ENCODE results near the gene RARB.

RARB gene

DNA sequence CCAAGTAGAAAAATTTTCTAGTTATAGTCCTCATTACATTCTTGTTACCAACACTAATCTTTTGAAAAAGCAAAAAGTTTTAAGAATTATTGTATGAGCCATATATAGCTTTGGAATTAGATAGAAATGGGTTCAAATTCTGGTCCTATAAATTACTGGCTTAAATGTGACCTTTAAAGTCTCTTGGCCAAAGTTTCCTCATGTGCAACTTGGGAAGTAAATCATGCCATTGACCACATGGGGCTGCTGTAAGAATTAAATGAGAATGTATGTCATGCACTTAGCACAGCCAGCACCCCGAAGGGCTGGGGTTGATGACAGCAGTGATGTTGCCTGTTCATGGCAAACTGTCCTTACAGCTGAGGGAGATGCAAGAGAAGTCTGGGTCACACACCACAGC, 128.4 kb downstream of the RARB start:
- Mint-ChIP-seq H3K4me3 (no peak overlapping the region), H3K27me3 (ENCODE audit: low read depth) (no peaks in the 10 kb centered on the region), H3K27ac (peak overlapping the region in 2 of 3 experiments; percentile 41 to 87), H3K4me1 (peaks cover 34% of the 10 kb centered on the region), H3K36me3 (ENCODE audit: low read depth) (peaks cover 32% of the 10 kb centered on the region), H3K9me3 (no peaks in the 10 kb centered on the region)
- no peak for TF ChIP-seq CTCF (IDR thresholded peaks at IDR 0.05; ENCODE audit: unreplicated experiment in 3 of 3)

- H3K27ac Mint-ChIP-seq = no peak overlapping the region
- no peaks in the 10 kb centered on the region for H3K27me3 Mint-ChIP-seq (ENCODE audit: low read depth)
- TF ChIP-seq CTCF (IDR thresholded peaks at IDR 0.05; ENCODE audit: unreplicated experiment in 3 of 3) = no peak
- H3K4me1 Mint-ChIP-seq = peaks cover 43% of the 10 kb centered on the region
- no peak overlapping the region for H3K4me3 Mint-ChIP-seq
- peaks cover 24% of the 10 kb centered on the region for H3K36me3 Mint-ChIP-seq (ENCODE audit: low read depth)
- no peaks in the 10 kb centered on the region for H3K9me3 Mint-ChIP-seq
Observed at GRCh38 chr3:25557694-25558093, 129.6 kb downstream of the RARB start.

- H3K27ac Mint-ChIP-seq = no peak overlapping the region
Observed at GRCh38 chr3:25558121-25558520, 130.1 kb downstream of the RARB start.

DNA sequence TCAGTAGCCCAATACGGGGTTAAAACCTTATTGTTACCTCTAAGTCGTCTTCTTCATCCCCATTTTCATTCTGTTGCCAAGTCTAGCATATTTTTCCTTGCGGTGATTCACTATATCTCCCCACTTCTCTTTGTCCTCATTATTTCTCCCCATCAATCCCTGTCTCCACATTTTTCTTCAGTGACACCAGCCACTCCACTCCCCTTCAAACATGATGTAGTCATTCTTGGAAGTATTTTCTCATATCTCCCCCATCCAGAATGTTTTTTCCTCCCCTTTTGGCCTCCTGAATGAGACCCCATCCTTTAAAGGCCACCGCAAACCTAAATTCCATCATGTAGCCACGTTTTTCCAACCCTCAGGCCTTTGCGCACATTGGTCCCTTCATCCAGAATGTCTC, 130.7 kb downstream of the RARB start:
- no peaks in the 10 kb centered on the region for H3K9me3 Mint-ChIP-seq
- no peak for TF ChIP-seq CTCF (IDR thresholded peaks at IDR 0.05; ENCODE audit: unreplicated experiment in 3 of 3)
- no peak overlapping the region for H3K4me3 Mint-ChIP-seq
- H3K36me3 Mint-ChIP-seq (ENCODE audit: low read depth) = peaks cover 13% of the 10 kb centered on the region
- H3K27me3 Mint-ChIP-seq (ENCODE audit: low read depth) = no peaks in the 10 kb centered on the region
- H3K27ac Mint-ChIP-seq = no peak overlapping the region
- peaks cover 35% of the 10 kb centered on the region for H3K4me1 Mint-ChIP-seq

More at GRCh38 chr3:25558121-25558520, 130.1 kb downstream of the RARB start:
- Mint-ChIP-seq H3K36me3 (ENCODE audit: low read depth) (peaks cover 20% of the 10 kb centered on the region), H3K4me3 (no peak overlapping the region), H3K4me1 (peaks cover 41% of the 10 kb centered on the region), H3K9me3 (no peaks in the 10 kb centered on the region), H3K27me3 (ENCODE audit: low read depth) (no peaks in the 10 kb centered on the region)
- no peak for TF ChIP-seq CTCF (IDR thresholded peaks at IDR 0.05; ENCODE audit: unreplicated experiment in 3 of 3)

GRCh38 chr3:25563601-25564000, 135.5 kb downstream of the RARB start:
- no peak overlapping the region for H3K27ac Mint-ChIP-seq
- H3K4me1 Mint-ChIP-seq = peaks cover 18% of the 10 kb centered on the region
- H3K27me3 Mint-ChIP-seq (ENCODE audit: low read depth) = no peaks in the 10 kb centered on the region
- no peaks in the 10 kb centered on the region for H3K9me3 Mint-ChIP-seq
- peaks cover 19% of the 10 kb centered on the region for H3K36me3 Mint-ChIP-seq (ENCODE audit: low read depth)
- no peak for TF ChIP-seq CTCF (IDR thresholded peaks at IDR 0.05; ENCODE audit: unreplicated experiment in 3 of 3)
- no peak overlapping the region for H3K4me3 Mint-ChIP-seq

GRCh38 chr3:25564075-25564474, 136.0 kb downstream of the RARB start:
- Mint-ChIP-seq H3K4me3 (no peak overlapping the region), H3K9me3 (no peaks in the 10 kb centered on the region), H3K4me1 (peaks cover 22% of the 10 kb centered on the region), H3K27ac (no peak overlapping the region), H3K36me3 (ENCODE audit: low read depth) (peaks cover 19% of the 10 kb centered on the region), H3K27me3 (ENCODE audit: low read depth) (no peaks in the 10 kb centered on the region)
- no peak for TF ChIP-seq CTCF (IDR thresholded peaks at IDR 0.05; ENCODE audit: unreplicated experiment in 3 of 3)
